ENCODE data around the gene CD200R1L. TPM values are rescaled to one million over a fixed set of nuclear protein-coding genes. Genes with fewer than 3 reads are reported as not detected.

CD200R1L gene
- total RNA-seq, 1 donor from 2014 or later: not detected

DNA sequence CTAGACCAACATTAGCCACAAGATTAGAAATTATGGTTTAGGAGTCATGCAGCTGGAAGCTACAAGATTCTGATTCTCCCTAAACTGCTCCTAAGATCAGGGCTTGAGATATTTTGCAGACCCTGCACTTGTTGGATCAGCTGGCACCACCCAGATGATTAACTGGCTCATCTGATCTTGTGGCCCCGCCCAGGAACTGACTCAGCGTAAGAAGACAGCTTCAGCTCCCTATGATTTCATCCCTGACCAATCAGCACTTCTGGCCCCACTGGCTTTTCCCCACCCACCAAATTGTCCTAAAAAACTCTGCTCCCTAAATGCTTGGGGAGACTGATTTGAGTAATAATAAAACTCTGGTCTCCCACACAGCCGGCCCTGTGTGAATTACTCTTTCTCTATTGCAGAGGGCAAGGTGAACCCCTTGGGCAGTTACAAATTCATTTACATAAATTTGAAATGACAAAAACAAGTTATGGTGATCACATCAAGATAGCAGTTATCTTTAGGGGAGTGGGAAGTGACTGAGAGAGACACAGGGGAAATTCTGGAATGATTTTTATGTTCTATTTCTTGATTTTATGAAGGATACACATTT lies 76.5 kb downstream of the CD200R1L start:
- Mint-ChIP-seq H3K4me3 (ENCODE audit: unreplicated experiment) (no peak overlapping the region), H3K4me1 (ENCODE audit: low read depth, unreplicated experiment) (peaks cover 1% of the 10 kb centered on the region), H3K27ac (ENCODE audit: unreplicated experiment) (no peak overlapping the region), H3K9me3 (ENCODE audit: unreplicated experiment) (no peaks in the 10 kb centered on the region), H3K27me3 (ENCODE audit: unreplicated experiment) (peaks cover 2% of the 10 kb centered on the region), H3K36me3 (ENCODE audit: unreplicated experiment) (no peaks in the 10 kb centered on the region)
- DNase-seq: no peak
- TF ChIP-seq, protein P1, sequence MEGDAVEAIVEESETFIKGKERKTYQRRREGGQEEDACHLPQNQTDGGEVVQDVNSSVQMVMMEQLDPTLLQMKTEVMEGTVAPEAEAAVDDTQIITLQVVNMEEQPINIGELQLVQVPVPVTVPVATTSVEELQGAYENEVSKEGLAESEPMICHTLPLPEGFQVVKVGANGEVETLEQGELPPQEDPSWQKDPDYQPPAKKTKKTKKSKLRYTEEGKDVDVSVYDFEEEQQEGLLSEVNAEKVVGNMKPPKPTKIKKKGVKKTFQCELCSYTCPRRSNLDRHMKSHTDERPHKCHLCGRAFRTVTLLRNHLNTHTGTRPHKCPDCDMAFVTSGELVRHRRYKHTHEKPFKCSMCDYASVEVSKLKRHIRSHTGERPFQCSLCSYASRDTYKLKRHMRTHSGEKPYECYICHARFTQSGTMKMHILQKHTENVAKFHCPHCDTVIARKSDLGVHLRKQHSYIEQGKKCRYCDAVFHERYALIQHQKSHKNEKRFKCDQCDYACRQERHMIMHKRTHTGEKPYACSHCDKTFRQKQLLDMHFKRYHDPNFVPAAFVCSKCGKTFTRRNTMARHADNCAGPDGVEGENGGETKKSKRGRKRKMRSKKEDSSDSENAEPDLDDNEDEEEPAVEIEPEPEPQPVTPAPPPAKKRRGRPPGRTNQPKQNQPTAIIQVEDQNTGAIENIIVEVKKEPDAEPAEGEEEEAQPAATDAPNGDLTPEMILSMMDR (IDR thresholded peaks at IDR 0.05; ENCODE audit: partially characterized antibody, unreplicated experiment): no peak

DNA sequence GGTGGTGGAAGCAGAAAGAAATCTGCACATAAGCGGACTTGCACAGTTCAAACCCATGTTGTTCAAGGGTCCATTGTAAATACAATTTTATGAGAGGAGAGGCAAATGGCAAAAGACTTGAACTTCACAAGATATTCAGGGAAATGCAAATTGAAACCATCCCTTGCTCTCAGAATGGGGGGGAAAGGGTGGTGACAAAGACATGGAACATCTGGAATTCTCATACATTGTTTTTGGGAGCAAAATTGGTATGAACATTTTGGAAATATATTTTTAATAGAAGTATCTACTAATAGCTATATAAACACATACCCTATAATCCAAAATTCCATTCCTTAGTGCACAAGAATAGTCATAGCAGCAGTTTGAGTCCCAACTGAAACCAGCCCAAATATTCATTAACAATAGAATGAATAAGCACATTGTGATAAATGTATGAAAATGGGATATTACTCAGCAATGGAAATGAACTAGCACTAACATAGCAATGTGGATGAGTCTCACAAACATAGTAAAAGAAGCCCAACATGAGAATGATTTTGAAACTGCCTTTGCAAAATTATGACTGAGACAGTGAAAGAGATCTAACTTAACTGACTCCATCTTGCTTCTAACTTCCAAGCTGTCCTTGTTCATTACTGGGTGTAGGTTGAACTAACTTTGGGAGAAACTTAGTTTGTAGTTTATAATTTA lies 77.2 kb downstream of the CD200R1L start:
- DNase-seq: no peak
- TF ChIP-seq, protein P1 (IDR thresholded peaks at IDR 0.05; ENCODE audit: partially characterized antibody, unreplicated experiment): no peak
- Mint-ChIP-seq H3K27me3 (ENCODE audit: unreplicated experiment) (peaks cover 2% of the 10 kb centered on the region), H3K36me3 (ENCODE audit: unreplicated experiment) (no peaks in the 10 kb centered on the region), H3K4me1 (ENCODE audit: low read depth, unreplicated experiment) (no peaks in the 10 kb centered on the region), H3K4me3 (ENCODE audit: unreplicated experiment) (no peak overlapping the region), H3K9me3 (ENCODE audit: unreplicated experiment) (no peaks in the 10 kb centered on the region), H3K27ac (ENCODE audit: unreplicated experiment) (no peak overlapping the region)

DNA sequence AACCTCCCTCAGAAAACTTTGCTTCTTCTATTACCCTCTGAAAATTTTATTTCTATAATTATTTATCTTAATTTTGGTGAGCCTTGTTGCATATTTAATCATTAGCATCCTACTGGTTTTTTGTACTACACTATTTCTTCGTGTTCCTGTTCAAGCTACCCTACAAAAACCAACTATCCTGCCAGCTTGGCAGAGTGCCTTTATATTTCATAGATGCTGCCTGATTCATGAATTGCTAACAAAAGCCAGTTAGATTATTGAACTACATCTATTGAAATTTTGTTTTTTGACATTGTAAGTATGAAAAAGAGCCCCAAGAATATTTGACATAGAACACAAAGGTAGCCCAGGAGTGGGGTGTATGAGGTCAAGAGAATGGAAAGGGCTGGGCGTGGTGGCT lies 78.9 kb downstream of the CD200R1L start:
- H3K36me3 Mint-ChIP-seq (ENCODE audit: unreplicated experiment): no peaks in the 10 kb centered on the region
- DNase-seq: no peak
- H3K27me3 Mint-ChIP-seq (ENCODE audit: unreplicated experiment): peaks cover 2% of the 10 kb centered on the region
- no peaks in the 10 kb centered on the region for H3K4me1 Mint-ChIP-seq (ENCODE audit: low read depth, unreplicated experiment)
- TF ChIP-seq, protein P1 (IDR thresholded peaks at IDR 0.05; ENCODE audit: partially characterized antibody, unreplicated experiment): no peak
- no peak overlapping the region for H3K27ac Mint-ChIP-seq (ENCODE audit: unreplicated experiment)
- no peaks in the 10 kb centered on the region for H3K9me3 Mint-ChIP-seq (ENCODE audit: unreplicated experiment)
- no peak overlapping the region for H3K4me3 Mint-ChIP-seq (ENCODE audit: unreplicated experiment)

DNA sequence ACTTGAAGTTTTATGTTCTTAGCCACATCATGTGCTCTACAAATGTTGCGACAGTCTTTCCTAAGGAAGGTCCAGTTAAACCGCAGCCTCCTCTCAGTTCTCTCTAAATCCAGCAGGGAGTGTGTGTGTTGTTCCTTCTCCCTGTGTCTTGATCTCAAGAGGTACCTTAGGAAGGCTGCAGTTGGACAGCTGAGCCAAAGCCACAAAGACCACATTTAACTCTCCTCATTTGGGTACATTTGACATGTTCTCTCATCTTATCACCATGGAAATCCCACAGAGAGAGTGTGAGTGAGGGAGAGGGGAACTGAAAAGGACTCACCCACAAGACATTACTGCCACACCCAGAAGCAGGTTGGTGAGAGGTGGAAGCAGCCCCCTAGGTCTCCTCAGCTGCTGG lies 79.5 kb downstream of the CD200R1L start:
- Mint-ChIP-seq H3K9me3 (ENCODE audit: unreplicated experiment) (no peaks in the 10 kb centered on the region), H3K27ac (ENCODE audit: unreplicated experiment) (no peak overlapping the region), H3K4me1 (ENCODE audit: low read depth, unreplicated experiment) (no peaks in the 10 kb centered on the region), H3K27me3 (ENCODE audit: unreplicated experiment) (peaks cover 2% of the 10 kb centered on the region), H3K4me3 (ENCODE audit: unreplicated experiment) (no peak overlapping the region), H3K36me3 (ENCODE audit: unreplicated experiment) (no peaks in the 10 kb centered on the region)
- DNase-seq: no peak
- TF ChIP-seq, protein P1 (IDR thresholded peaks at IDR 0.05; ENCODE audit: partially characterized antibody, unreplicated experiment): no peak

Other genes starting within 250 kb of the CD200R1L start
- 0.86 TPM for gene CCDC80, start 205.7 kb downstream of the CD200R1L start, total RNA-seq (ENCODE audit: unreplicated experiment)
- not detected for gene CD200R1, start 128.2 kb upstream of the CD200R1L start, total RNA-seq (ENCODE audit: unreplicated experiment)
- gene GTPBP8, start 144.1 kb upstream of the CD200R1L start, total RNA-seq (ENCODE audit: unreplicated experiment): 15.8 TPM

Measured in glutamatergic neuron (in vitro differentiated cells).